GM21447 (cell line): ENCODE measurements around the gene ACER2.

Experiments used
- ATAC-seq: cut with Tn5 transposase; IDR thresholded peaks from one replicate; pipeline ENCODE4 v1.9.1; 2021; ENCODE audit not compliant: unreplicated experiment

ACER2 gene

GRCh38 chr9:19481971-19482404, 73.2 kb downstream of the ACER2 start:
- no peak for ATAC-seq

- ATAC-seq, result no peak
Measured at GRCh38 chr9:19484699-19485098, 75.9 kb downstream of the ACER2 start.

- ATAC-seq, result no peak
Measured at GRCh38 chr9:19485193-19485592, 76.4 kb downstream of the ACER2 start.

GRCh38 chr9:19486803-19487202, 78.0 kb downstream of the ACER2 start:
- no peak for ATAC-seq

GRCh38 chr9:19488721-19489120, 79.9 kb downstream of the ACER2 start:
- ATAC-seq, result no peak

GRCh38 chr9:19490269-19490668, 81.5 kb downstream of the ACER2 start:
- no peak for ATAC-seq

- ATAC-seq, result no peak
Measured at GRCh38 chr9:19490828-19491227, 82.0 kb downstream of the ACER2 start.

- ATAC-seq, result no peak
Measured at GRCh38 chr9:19492775-19493173, 84.0 kb downstream of the ACER2 start.

- ATAC-seq, result no peak
Measured at GRCh38 chr9:19493174-19493811, 84.5 kb downstream of the ACER2 start.

- no peak for ATAC-seq
Measured at GRCh38 chr9:19493876-19494275, 85.1 kb downstream of the ACER2 start.

GRCh38 chr9:19495186-19496028, 86.6 kb downstream of the ACER2 start:
- no peak for ATAC-seq

- no peak for ATAC-seq
Measured at GRCh38 chr9:19496321-19497050, 87.7 kb downstream of the ACER2 start.

- no peak for ATAC-seq
Measured at GRCh38 chr9:19497276-19497675, 88.5 kb downstream of the ACER2 start.

GRCh38 chr9:19498015-19498414, 89.2 kb downstream of the ACER2 start:
- ATAC-seq, result no peak
